Choroid plexus epithelial cell (primary cell): ENCODE measurements around the gene CASD1.

Experiments used
- DNase-seq: peaks from one replicate; pipeline ENCODE4 v3.0.0-alpha.2; 2010; ENCODE audit warnings: low read depth
- H3K4me3 ChIP-seq: 2 replicates; pipeline ENCODE4 v1.5.1; 2011; ENCODE audit warnings: low read depth, mild to moderate bottlenecking, control low read depth, low read length, moderate library complexity
- TF ChIP-seq, protein P1 (sequence below): conservative IDR thresholded peaks from 2 replicates; pipeline ENCODE4 v1.5.1; 2011; ENCODE audit warnings: low read depth, mild to moderate bottlenecking, control low read depth, inconsistent platforms, low read length, moderate library complexity

CASD1 gene

DNA sequence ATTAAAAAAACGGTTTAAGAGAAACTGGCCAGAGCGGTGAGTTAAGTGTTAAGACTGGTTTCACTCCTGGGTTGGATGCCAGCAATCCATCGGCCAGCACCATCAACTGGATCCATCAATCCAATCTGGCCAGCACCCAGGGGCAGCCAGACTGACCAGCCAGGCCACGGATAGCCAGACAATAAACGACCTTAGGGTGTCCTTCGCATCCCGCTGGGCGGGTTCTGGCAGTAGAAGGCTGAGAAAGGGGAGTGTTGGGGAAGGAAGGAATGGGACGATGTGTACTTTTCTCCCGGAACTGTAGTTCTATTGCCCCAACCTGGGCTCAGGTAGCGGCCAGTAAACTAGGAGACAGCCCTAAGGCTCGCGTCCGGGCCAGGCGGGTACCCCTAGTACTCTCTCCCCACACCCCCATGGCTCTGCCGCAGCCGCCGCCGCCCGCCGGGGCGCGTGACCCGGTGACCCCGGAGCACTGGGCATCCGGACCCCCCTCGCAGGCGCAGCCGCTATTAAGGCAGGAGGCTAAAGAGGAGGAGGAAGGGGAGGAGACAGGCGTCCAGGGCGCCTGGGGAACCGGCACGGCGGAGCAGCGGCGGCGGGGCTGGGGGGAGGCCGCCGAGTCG, at the start of gene CASD1:
Gene CASD1, plus strand, starts transcription at position 546 of the 623 bp plus-strand sequence. CDS start 276 bp downstream, outside the sequence.
- H3K4me3 ChIP-seq, result peak within 1 kb of the TSS; percentile 81
- TF ChIP-seq, protein P1, sequence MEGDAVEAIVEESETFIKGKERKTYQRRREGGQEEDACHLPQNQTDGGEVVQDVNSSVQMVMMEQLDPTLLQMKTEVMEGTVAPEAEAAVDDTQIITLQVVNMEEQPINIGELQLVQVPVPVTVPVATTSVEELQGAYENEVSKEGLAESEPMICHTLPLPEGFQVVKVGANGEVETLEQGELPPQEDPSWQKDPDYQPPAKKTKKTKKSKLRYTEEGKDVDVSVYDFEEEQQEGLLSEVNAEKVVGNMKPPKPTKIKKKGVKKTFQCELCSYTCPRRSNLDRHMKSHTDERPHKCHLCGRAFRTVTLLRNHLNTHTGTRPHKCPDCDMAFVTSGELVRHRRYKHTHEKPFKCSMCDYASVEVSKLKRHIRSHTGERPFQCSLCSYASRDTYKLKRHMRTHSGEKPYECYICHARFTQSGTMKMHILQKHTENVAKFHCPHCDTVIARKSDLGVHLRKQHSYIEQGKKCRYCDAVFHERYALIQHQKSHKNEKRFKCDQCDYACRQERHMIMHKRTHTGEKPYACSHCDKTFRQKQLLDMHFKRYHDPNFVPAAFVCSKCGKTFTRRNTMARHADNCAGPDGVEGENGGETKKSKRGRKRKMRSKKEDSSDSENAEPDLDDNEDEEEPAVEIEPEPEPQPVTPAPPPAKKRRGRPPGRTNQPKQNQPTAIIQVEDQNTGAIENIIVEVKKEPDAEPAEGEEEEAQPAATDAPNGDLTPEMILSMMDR, result no peak
- peak; percentile 28 for DNase-seq

DNA sequence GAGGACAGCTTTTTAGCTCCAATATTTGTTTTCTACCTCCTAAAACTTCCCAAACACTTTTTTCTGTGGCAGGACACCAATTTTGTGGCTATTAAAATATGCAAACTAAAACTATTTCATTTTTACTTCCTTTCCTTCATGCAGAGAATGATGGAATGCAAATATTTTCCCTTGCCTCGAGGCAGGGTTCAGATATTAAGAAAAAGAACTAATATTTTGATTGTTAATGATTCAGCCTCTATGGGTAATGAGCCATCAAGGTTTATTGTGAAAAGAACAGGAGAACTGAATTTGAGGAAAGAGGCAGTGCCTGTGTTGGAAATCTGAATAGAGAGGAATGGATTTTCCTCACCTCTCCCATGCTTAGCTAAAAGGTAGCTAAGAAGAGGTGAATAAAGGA, 43.1 kb upstream of the CASD1 start:
- TF ChIP-seq, protein P1, result no peak
- no peak overlapping the region for H3K4me3 ChIP-seq
- no peak for DNase-seq

DNA sequence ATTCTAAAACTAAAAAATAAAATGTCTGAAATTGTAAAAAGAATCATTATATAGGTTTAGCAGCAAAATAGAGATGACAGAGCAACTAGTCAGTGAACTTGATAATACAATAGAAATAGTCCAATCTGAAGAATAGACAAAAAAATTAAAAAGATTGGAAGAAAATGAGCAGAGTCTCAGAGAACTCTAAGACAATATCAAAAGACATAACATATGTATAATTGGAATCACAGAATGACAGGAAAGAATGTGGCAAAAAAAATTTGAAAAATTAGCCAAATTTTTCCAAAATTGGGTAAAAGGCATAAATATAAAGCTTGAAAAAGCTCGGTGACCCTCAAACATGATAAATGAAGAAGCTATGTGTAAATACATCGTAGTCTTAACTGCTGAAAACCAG, 38.0 kb upstream of the CASD1 start:
- DNase-seq, result no peak
- TF ChIP-seq, protein P1, result no peak
- no peak overlapping the region for H3K4me3 ChIP-seq

- DNase-seq, result no peak
- H3K4me3 ChIP-seq, result no peak overlapping the region
- TF ChIP-seq, protein P1, result no peak
Measured at GRCh38 chr7:94472608-94473007, 37.0 kb upstream of the CASD1 start.

GRCh38 chr7:94476251-94476840, 33.3 kb upstream of the CASD1 start:
- TF ChIP-seq, protein P1, result no peak
- no peak overlapping the region for H3K4me3 ChIP-seq
- no peak for DNase-seq

- TF ChIP-seq, protein P1, result no peak
- no peak overlapping the region for H3K4me3 ChIP-seq
- DNase-seq, result no peak
Measured at GRCh38 chr7:94477878-94478277, 31.7 kb upstream of the CASD1 start.
